Measurements from ENCODE around the gene POMT2. TPM values are rescaled to one million over a fixed set of nuclear protein-coding genes. Genes with fewer than 3 reads are reported as not detected.
"Not testable (repeated sequence)": the region's sequence is repeated elsewhere in the genome, so short reads cannot be mapped to it uniquely, and the experiment has no call there.

Gene POMT2
- total RNA-seq, 2 donors from 2014 or later = 16.1 to 33.1 TPM

- ATAC-seq (peak; percentile 67 to 91), DNase-seq (ENCODE audit: low spot score) (no peak)
- H3K27me3 Mint-ChIP-seq = no peaks in the 10 kb centered on the region
- H3K9me3 Mint-ChIP-seq = no peaks in the 10 kb centered on the region
- peak overlapping the region; percentile 76 for H3K4me3 Mint-ChIP-seq
- peak overlapping the region; percentile 28 to 79 for H3K27ac Mint-ChIP-seq
- H3K4me1 Mint-ChIP-seq (ENCODE audit: low read depth in 2 of 2) = peaks cover 5 to 16% of the 10 kb centered on the region in 2 donors
- H3K36me3 Mint-ChIP-seq = no peaks in the 10 kb centered on the region
These were observed 17.8 kb downstream of the POMT2 start for GRCh38 chr14:77302926-77303325.

- ATAC-seq (no peak), DNase-seq (ENCODE audit: low spot score) (no peak)
- H3K4me3 Mint-ChIP-seq = no peak overlapping the region
- no peaks in the 10 kb centered on the region for H3K9me3 Mint-ChIP-seq
- H3K27ac Mint-ChIP-seq = no peak overlapping the region
- H3K27me3 Mint-ChIP-seq = no peaks in the 10 kb centered on the region
- peaks cover 5 to 16% of the 10 kb centered on the region in 2 donors for H3K4me1 Mint-ChIP-seq (ENCODE audit: low read depth in 2 of 2)
- H3K36me3 Mint-ChIP-seq = no peaks in the 10 kb centered on the region
These were observed 19.6 kb downstream of the POMT2 start for GRCh38 chr14:77301103-77301502.

- no peaks in the 10 kb centered on the region for H3K9me3 Mint-ChIP-seq
- no peak overlapping the region for H3K4me3 Mint-ChIP-seq
- no peak for ATAC-seq
- H3K4me1 Mint-ChIP-seq (ENCODE audit: low read depth in 2 of 2) = peaks cover 5 to 16% of the 10 kb centered on the region in 2 donors
- no peak for DNase-seq (ENCODE audit: low spot score)
- H3K27ac Mint-ChIP-seq = no peak overlapping the region
- H3K27me3 Mint-ChIP-seq = no peaks in the 10 kb centered on the region
- H3K36me3 Mint-ChIP-seq = no peaks in the 10 kb centered on the region
These were observed 20.9 kb downstream of the POMT2 start for GRCh38 chr14:77299771-77300170.

GRCh38 chr14:77296906-77297305, 23.8 kb downstream of the POMT2 start:
- DNase-seq (ENCODE audit: low spot score) (no peak), ATAC-seq (no peak)
- H3K27me3 Mint-ChIP-seq = no peaks in the 10 kb centered on the region
- H3K9me3 Mint-ChIP-seq = no peaks in the 10 kb centered on the region
- H3K4me3 Mint-ChIP-seq = no peak overlapping the region
- H3K27ac Mint-ChIP-seq = no peak overlapping the region
- no peaks in the 10 kb centered on the region for H3K36me3 Mint-ChIP-seq
- H3K4me1 Mint-ChIP-seq (ENCODE audit: low read depth in 2 of 2) = no peaks in the 10 kb centered on the region

- DNase-seq (ENCODE audit: low spot score) = no peak
- Mint-ChIP-seq H3K4me1 (ENCODE audit: low read depth in 2 of 2) (no peaks in the 10 kb centered on the region), H3K36me3 (no peaks in the 10 kb centered on the region), H3K9me3 (no peaks in the 10 kb centered on the region), H3K27me3 (no peaks in the 10 kb centered on the region), H3K4me3 (no peak overlapping the region), H3K27ac (no peak overlapping the region)
- peak; percentile 4 to 12 for ATAC-seq
These were observed 24.5 kb downstream of the POMT2 start for GRCh38 chr14:77296155-77296554.

GRCh38 chr14:77290705-77291104, 30.0 kb downstream of the POMT2 start:
- no peaks in the 10 kb centered on the region for H3K9me3 Mint-ChIP-seq
- no peak overlapping the region for H3K4me3 Mint-ChIP-seq
- no peaks in the 10 kb centered on the region for H3K36me3 Mint-ChIP-seq
- DNase-seq (ENCODE audit: low spot score) (no peak), ATAC-seq (peak in 1 of 2 donors; percentile 40)
- H3K4me1 Mint-ChIP-seq (ENCODE audit: low read depth in 2 of 2) = no peaks in the 10 kb centered on the region
- no peaks in the 10 kb centered on the region for H3K27me3 Mint-ChIP-seq
- H3K27ac Mint-ChIP-seq = no peak overlapping the region

GRCh38 chr14:77286576-77286975, 34.1 kb downstream of the POMT2 start:
- Mint-ChIP-seq H3K27ac (no peak overlapping the region), H3K4me3 (no peak overlapping the region), H3K27me3 (no peaks in the 10 kb centered on the region), H3K9me3 (no peaks in the 10 kb centered on the region), H3K36me3 (peaks cover 7% of the 10 kb centered on the region), H3K4me1 (ENCODE audit: low read depth in 2 of 2) (no peaks in the 10 kb centered on the region)
- ATAC-seq (no peak), DNase-seq (ENCODE audit: low spot score) (no peak)

- no peaks in the 10 kb centered on the region for H3K4me1 Mint-ChIP-seq (ENCODE audit: low read depth in 2 of 2)
- no peak overlapping the region for H3K27ac Mint-ChIP-seq
- DNase-seq (ENCODE audit: low spot score) (no peak), ATAC-seq (no peak)
- no peaks in the 10 kb centered on the region for H3K9me3 Mint-ChIP-seq
- peaks cover 7% of the 10 kb centered on the region for H3K36me3 Mint-ChIP-seq
- H3K27me3 Mint-ChIP-seq = no peaks in the 10 kb centered on the region
- H3K4me3 Mint-ChIP-seq = no peak overlapping the region
These were observed 36.2 kb downstream of the POMT2 start for GRCh38 chr14:77284466-77284865.

GRCh38 chr14:77284066-77284465, 36.6 kb downstream of the POMT2 start:
- no peaks in the 10 kb centered on the region for H3K27me3 Mint-ChIP-seq
- ATAC-seq (no peak), DNase-seq (ENCODE audit: low spot score) (no peak)
- no peaks in the 10 kb centered on the region for H3K9me3 Mint-ChIP-seq
- H3K4me3 Mint-ChIP-seq = no peak overlapping the region
- H3K27ac Mint-ChIP-seq = no peak overlapping the region
- no peaks in the 10 kb centered on the region for H3K4me1 Mint-ChIP-seq (ENCODE audit: low read depth in 2 of 2)
- H3K36me3 Mint-ChIP-seq = peaks cover 7% of the 10 kb centered on the region

GRCh38 chr14:77281852-77282410, 38.8 kb downstream of the POMT2 start:
- Mint-ChIP-seq H3K36me3 (peaks cover 7% of the 10 kb centered on the region), H3K9me3 (no peaks in the 10 kb centered on the region), H3K27ac (no peak overlapping the region), H3K4me3 (no peak overlapping the region), H3K27me3 (no peaks in the 10 kb centered on the region), H3K4me1 (ENCODE audit: low read depth in 2 of 2) (no peaks in the 10 kb centered on the region)
- ATAC-seq (no peak), DNase-seq (ENCODE audit: low spot score) (no peak)

- H3K4me3 Mint-ChIP-seq; ATAC-seq; H3K36me3 Mint-ChIP-seq; H3K27me3 Mint-ChIP-seq; H3K4me1 Mint-ChIP-seq (ENCODE audit: low read depth in 2 of 2); H3K27ac Mint-ChIP-seq; H3K9me3 Mint-ChIP-seq; DNase-seq (ENCODE audit: low spot score): not testable (repeated sequence)
These were observed 39.8 kb downstream of the POMT2 start for GRCh38 chr14:77280921-77281320.

GRCh38 chr14:77279719-77280118, 41.0 kb downstream of the POMT2 start:
- Mint-ChIP-seq H3K4me3 (no peak overlapping the region), H3K9me3 (no peaks in the 10 kb centered on the region), H3K36me3 (peaks cover 7% of the 10 kb centered on the region), H3K27ac (no peak overlapping the region), H3K4me1 (ENCODE audit: low read depth in 2 of 2) (no peaks in the 10 kb centered on the region), H3K27me3 (no peaks in the 10 kb centered on the region)
- no peak for ATAC-seq
- DNase-seq (ENCODE audit: low spot score) = no peak

- no peak for DNase-seq (ENCODE audit: low spot score)
- H3K4me1 Mint-ChIP-seq (ENCODE audit: low read depth in 2 of 2) = no peaks in the 10 kb centered on the region
- peaks cover 0 to 1% of the 10 kb centered on the region in 2 donors for H3K27me3 Mint-ChIP-seq
- no peak overlapping the region for H3K27ac Mint-ChIP-seq
- no peak overlapping the region for H3K4me3 Mint-ChIP-seq
- ATAC-seq = no peak
- no peaks in the 10 kb centered on the region for H3K36me3 Mint-ChIP-seq
- no peaks in the 10 kb centered on the region for H3K9me3 Mint-ChIP-seq
These were observed 42.0 kb downstream of the POMT2 start for GRCh38 chr14:77278461-77279230.

GRCh38 chr14:77276959-77277358, 43.7 kb downstream of the POMT2 start:
- no peak for DNase-seq (ENCODE audit: low spot score)
- Mint-ChIP-seq H3K9me3 (no peaks in the 10 kb centered on the region), H3K36me3 (no peaks in the 10 kb centered on the region), H3K27me3 (peaks cover 9 to 11% of the 10 kb centered on the region in 2 donors), H3K4me3 (no peak overlapping the region), H3K4me1 (ENCODE audit: low read depth in 2 of 2) (no peaks in the 10 kb centered on the region), H3K27ac (no peak overlapping the region)
- no peak for ATAC-seq
